ENCODE data around the gene CGNL1.

The CGNL1 gene

DNA sequence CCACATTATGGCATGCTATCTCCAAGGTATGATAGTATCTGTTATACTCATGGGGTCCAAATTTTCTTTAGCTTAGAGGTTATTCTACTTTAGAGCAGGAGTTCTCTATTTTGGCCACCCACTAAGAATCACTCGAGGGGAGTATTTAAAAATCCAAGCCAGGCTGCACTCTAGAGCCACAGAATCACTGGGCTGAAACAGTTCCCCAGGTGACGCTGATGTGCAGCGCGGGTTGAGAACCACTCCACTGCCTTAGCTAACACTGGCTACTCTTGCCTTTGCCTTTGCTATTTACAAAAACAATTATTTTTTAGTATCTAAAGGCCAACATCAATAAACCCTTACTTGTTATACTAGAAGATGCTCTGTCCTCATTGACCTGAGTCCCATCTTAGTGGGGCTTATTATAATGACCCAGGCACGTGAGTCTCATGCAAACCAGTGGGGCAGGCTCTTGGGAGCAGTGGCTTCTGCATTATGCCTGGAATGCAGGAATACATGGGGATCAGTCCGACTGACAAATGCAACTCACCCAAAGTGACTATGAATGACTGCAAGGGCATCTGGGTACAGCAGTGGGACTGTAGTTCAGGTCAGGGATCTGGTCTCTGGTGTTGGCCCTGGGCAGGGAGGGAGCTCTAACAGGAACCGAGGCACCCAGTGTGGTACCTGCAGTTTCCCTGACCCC, 21.7 kb upstream of the CGNL1 start:
- FAIRE-seq, result no peak

- FAIRE-seq, result no peak
These were observed 21.0 kb upstream of the CGNL1 start for GRCh38 chr15:57355259-57355658.

GRCh38 chr15:57356178-57356577, 20.1 kb upstream of the CGNL1 start:
- FAIRE-seq, result no peak

- no peak for FAIRE-seq
These were observed 19.7 kb upstream of the CGNL1 start for GRCh38 chr15:57356636-57357035.

DNA sequence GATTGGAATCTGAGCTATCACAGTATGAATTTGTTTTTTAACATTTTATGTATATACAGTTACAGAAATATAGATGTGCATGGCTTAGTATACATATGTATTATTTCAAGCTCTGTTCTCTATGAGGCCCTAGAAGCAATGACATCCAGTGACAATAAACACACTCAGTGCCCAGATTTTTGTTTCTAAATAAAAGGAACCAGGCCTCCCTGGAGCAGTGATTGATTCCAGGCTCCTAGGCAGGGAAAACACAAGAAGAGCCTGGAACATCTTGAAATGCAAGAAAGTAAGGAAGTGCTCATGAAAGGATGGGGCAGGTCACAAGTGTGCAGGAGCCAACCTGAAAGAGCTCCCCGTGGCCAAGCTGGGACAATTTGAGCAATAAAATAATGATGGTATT, 18.5 kb upstream of the CGNL1 start:
- FAIRE-seq, result no peak

DNA sequence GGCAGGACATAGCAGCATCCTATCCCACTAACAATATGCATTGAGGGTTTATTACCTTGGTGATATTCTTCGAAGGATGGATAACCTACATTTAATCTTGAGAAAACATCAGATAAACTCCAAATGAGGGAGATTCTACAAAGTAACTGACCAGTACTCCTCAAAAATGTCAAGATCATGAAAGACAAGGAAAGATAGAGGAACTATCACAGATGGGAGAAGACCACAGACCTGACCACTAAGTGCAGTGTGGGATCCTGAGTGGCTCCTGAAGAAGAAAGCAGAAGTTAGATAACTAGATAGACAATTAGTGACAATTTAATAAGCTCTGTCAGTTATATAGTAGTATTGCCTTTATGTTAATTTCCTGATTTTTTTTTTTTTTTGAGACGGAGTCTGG, 17.7 kb upstream of the CGNL1 start:
- FAIRE-seq, result no peak

DNA sequence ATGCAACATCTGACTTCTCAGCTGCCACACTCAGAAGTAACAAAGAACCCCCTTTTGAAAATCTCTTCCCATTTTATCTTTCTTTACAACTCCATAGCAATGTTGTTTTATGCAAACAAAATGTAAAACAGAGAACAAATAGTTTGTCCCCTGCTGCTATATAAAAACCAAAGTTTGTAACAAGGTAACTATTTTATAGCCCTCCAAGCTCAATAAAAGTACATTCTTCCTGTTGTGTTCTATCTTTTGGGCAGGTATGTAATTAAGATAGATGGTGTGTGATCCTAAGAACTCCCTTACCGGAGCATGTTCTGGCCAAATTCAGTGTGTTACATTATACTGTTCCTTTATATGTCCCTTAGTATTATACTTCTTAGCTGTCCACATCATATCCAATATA, 12.6 kb upstream of the CGNL1 start:
- FAIRE-seq, result no peak

GRCh38 chr15:57364282-57365007, 11.9 kb upstream of the CGNL1 start:
- FAIRE-seq, result no peak

- no peak for FAIRE-seq
These were observed 8.7 kb upstream of the CGNL1 start for GRCh38 chr15:57367556-57367955.

- no peak for FAIRE-seq
These were observed 5.4 kb upstream of the CGNL1 start for GRCh38 chr15:57370929-57371328.

DNA sequence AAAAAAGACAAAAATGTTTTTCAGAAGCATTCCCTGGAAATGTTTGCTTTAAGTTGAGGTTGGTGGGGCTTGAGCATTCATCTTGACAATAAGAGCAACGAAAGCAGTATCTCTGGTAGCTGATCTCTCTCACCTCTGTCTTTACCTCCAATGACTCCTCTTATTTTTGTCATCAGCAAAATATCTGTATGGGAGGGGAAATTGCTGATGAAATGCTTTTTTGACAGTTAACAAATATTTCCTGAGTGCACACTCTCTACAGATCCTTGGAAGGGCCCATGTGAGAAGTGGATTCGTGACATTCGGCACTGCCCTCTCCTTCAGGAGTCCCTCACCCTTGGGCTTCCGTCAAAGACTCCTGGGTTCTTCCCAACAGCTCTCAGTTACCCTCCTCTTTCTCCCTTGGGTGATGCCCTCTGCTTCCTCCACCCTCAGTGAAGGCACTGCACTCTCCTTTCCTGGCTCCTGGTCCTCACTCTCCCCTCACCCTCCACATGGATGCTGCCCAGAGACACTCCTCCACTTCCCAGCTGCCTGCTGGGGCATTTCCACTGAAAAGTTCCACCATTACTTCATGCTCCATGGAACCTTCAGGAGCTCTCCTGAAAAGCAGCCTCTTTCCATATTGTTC, 2.9 kb upstream of the CGNL1 start:
- FAIRE-seq, result no peak

DNA sequence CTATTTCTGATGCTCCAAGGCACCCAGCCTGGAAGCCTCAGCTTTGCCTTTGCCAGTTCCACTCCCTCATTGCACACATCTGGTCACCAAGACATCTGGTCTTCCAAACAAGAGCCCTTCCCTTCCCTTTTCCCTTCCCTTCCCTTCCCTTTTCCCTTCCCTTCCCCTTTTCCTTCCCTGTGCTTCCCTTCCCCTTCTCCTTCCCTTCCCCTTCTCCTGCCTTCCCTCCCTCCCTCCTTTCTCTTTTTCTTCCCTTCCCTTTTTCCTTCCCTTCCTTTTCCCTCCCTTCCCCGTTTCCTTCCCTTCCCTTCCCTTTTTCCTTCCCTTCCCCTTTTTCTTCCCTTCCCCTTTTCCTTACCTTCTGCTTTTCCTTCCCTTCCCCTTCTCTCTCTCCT, 2.4 kb upstream of the CGNL1 start:
- FAIRE-seq, result no peak

DNA sequence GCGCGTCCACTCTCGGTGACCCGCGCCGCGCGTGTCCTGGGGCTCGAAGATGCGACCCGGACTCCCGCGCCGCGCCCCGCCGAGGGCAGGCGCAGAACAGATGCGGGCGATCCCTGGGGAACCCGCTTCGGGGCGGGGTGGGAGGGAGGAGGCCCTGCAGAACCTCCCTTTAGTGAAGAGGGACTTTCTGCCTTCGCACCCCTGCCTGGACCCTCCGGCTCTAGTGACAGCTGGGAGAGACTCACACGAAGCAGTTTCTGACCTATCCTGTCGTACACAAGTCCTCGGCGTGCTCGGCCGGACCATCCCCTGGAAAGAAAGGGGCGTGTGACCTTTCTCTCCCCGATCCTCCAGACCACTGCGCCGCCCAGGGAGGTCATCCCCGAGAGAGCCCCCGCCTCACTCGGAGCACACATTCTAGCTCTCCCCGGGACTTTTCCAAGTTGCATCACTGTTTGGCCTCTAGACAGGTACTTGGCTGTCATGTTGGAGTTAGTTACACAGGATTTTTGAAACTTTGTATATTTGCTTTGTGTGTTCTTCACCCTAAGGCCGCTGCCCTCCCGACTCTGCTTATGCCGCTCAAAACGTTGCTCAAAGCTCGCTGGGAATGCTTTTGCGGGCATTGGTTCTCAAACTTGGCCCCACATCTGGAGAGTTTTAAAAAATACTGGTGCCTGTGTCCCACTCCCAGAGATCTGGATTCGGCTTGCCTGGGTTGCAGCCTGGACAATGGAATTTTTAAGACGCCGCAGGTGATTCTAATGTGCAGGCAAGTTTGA, 582 bp downstream of the CGNL1 start:
- no peak for FAIRE-seq

GRCh38 chr15:57377478-57377847, 1.2 kb downstream of the CGNL1 start:
- no peak for FAIRE-seq

- no peak for FAIRE-seq
These were observed 3.2 kb downstream of the CGNL1 start for GRCh38 chr15:57379487-57379886.

DNA sequence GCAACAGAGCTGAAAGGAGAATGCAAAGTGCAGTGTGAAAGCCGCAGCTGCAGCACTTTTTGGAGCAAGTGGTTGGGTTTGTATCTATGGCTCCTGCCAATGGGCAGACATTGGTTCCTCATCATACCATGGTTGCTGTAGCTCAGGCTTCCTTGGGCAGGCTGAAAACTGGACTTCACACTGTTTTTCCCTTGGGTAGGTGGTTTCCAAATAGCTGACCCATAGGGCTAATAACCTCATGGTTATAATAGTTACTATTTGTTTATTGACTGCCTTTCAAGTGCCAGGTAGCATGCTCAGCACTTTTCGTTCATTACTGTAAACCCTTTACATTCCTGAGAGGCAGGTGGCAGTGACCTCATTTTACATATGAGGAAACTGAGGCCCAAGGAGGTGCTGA, 4.5 kb downstream of the CGNL1 start:
- no peak for FAIRE-seq

DNA sequence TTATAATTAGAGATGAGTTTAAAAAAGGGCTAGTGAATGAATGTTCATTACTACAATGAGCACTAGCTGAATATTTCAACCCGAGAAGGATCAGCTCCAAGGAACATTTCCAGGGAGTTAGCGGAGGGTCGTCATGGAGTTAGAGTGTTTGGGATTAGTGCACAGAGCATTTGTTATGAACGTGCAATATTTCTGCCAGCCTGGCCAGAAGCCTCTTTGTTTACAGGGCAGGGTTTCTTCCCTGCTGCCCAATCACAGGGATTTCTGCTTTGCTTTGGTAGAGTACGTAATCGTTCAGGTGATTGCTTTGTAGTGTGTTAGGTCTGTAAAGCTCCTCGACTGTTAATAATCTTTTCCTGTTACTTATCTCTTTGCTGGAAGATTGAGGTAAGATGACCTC, 5.9 kb downstream of the CGNL1 start:
- FAIRE-seq, result no peak

DNA sequence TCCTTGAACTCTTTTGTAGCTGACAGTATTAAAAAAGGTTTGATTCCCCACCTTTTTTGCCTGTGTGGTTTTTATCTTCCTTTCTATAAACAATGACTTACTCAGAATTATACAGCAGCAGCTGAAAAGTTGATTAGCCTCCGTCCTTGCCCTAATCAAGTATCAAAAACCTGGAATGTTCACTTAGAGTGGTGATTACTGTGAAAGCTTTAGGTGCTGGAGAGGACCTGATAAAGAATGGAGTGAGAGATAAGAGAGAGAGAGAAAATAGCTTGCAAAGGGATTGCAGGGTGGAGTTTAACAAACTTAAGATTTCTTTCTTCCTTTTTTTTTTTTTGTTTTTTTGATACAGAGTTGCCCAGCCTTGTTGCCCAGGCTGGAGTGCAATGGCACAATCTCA, 6.7 kb downstream of the CGNL1 start:
- FAIRE-seq, result no peak

DNA sequence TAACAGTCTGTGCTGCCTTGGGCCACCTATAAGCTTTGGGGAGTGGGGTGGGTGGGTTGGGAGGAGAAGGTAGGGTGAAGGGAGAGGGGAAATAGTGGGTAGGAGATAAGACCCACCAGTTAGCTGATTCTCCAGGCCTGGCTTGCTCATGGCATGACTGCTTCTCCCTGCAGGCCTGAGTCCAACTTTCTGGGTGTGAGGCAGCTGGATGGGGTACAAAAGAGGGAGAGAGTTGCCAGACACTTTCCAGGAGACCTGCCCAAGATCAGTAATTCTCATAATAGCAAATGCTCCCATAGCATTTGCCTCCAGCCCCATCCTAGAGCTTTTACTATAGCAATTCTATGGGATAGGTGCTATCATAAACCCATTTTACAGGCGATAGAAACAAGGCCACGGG, 7.7 kb downstream of the CGNL1 start:
- no peak for FAIRE-seq

GRCh38 chr15:57384816-57385215, 8.5 kb downstream of the CGNL1 start:
- no peak for FAIRE-seq

GRCh38 chr15:57385923-57386390, 9.7 kb downstream of the CGNL1 start:
- FAIRE-seq, result no peak

DNA sequence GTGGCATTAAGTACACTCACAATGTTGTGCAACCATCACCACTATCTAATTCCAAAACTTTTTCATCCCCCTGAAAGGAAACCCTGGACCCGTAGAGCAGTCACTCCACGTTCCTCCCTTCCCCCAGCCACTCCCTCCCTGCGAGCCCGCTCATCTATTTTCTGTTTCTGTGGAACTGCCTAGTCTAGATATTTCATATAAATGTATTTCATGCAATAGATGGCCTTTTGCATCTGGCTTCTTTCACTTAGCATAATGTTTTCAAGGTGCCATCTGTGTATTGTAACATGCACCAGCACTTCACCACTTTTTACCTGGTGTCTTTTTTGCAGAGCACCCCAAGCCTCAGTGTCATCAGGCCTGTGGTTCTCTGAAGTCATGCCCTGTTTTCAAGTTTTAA, 10.7 kb downstream of the CGNL1 start:
- no peak for FAIRE-seq

GRCh38 chr15:57387564-57388076, 11.3 kb downstream of the CGNL1 start:
- no peak for FAIRE-seq
